Astrocyte of the cerebellum (primary cell): ENCODE results near the gene GCN1.

ENCODE experiments used
- DNase-seq: peaks from one replicate; pipeline ENCODE4 v3.0.0-alpha.2; 2011; ENCODE audit warnings: low read depth
- H3K4me3 ChIP-seq: 2 replicates; pipeline ENCODE4 v1.5.1; 2011; ENCODE audit warnings: mild to moderate bottlenecking, low read depth, low read length, moderate library complexity
- CTCF ChIP-seq: IDR thresholded peaks from 2 replicates; pipeline ENCODE4 v1.5.1; 2012; ENCODE audit warnings: low read length, low read depth, moderate library complexity, mild to moderate bottlenecking; ENCODE audit errors: missing control alignments
- in situ Hi-C: cut with HindIII; loops from 2 replicates; pipeline ENCODE4 v1.10.0; 2017; ENCODE audit warnings: low sequenced_read_pairs

Gene GCN1

GRCh38 chr12:120224304-120225199, 30.0 kb upstream of the GCN1 start:
- no peak for DNase-seq
- in situ Hi-C loops: loop anchor here (10.0 kb wide), 2 partner anchors 80 to 270 kb away; partner anchors contain the start of genes DYNLL1 and SIRT4
- H3K4me3 ChIP-seq: no peak overlapping the region
- no peak for TF ChIP-seq CTCF

GRCh38 chr12:120223458-120224303, 29.2 kb upstream of the GCN1 start:
- no peak for TF ChIP-seq CTCF
- H3K4me3 ChIP-seq: no peak overlapping the region
- in situ Hi-C loops: loop anchor here (10.0 kb wide), 2 partner anchors 81 to 271 kb away; partner anchors contain the start of genes DYNLL1 and SIRT4
- DNase-seq: no peak

GRCh38 chr12:120222288-120222832, 27.8 kb upstream of the GCN1 start:
- no peak for DNase-seq
- no peak for TF ChIP-seq CTCF
- in situ Hi-C loops: loop anchor here (10.0 kb wide), 2 partner anchors 82 to 272 kb away; partner anchors contain the start of genes DYNLL1 and SIRT4
- H3K4me3 ChIP-seq: no peak overlapping the region

DNA sequence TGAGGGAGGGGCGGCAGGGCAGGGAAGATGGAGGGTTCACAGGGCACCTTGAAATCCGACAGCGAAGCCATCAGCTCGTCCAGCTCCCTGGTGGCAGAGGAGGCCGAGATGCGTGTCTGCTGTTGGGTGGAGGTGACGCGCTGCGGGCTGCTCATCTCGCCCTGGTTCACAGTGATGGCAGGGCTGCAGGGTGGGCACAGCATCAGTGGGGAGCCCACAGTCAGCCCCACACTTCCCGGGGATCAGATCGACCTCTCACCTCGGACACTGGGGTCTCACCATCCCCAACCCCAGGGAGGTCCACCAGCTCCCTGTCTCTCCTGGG, 27.0 kb upstream of the GCN1 start:
- in situ Hi-C loops: loop anchor here (10.0 kb wide), 2 partner anchors 83 to 273 kb away; partner anchors contain the start of genes DYNLL1 and SIRT4
- TF ChIP-seq CTCF: no peak

GRCh38 chr12:120220838-120221575, 26.5 kb upstream of the GCN1 start:
- in situ Hi-C loops: loop anchor here (10.0 kb wide), 2 partner anchors 84 to 274 kb away; partner anchors contain the start of genes DYNLL1 and SIRT4
- TF ChIP-seq CTCF: no peak
- no peak for DNase-seq
- H3K4me3 ChIP-seq: no peak overlapping the region

More for the DNA sequence above, 27.0 kb upstream of the GCN1 start:
- DNase-seq: no peak
- no peak overlapping the region for H3K4me3 ChIP-seq
